AG04450 (cell line): ENCODE results near the gene NLGN4Y. TPM values are rescaled to one million over a fixed set of nuclear protein-coding genes. Genes with fewer than 3 reads are reported as not detected.

Experiments used
- CTCF ChIA-PET: fragments of 300-600, 350-600 bp; formaldehyde crosslinking; extraction: SDS; loops from one replicate; lab custom pipeline; 2022; ENCODE audit warnings: antibody characterized with exemption, inconsistent platforms; lab: Charles Lee
- POLR2A ChIA-PET: fragments of 350-600 bp; formaldehyde crosslinking; extraction: SDS; loops from one replicate; lab custom pipeline; 2021; ENCODE audit warnings: antibody characterized with exemption, inconsistent platforms; lab: Yijun Ruan, JAX
- DNase-seq: peaks from one replicate; pipeline ENCODE4 v3.0.0-alpha.2; 2011; ENCODE audit warnings: low read depth, low spot score
- H3K27ac ChIP-seq: one replicate; pipeline ENCODE4 v1.5.1; 2012; ENCODE audit warnings: low read depth, low read length, control low read depth
- H3K27me3 ChIP-seq: one replicate; pipeline ENCODE4 v1.6.0; 2012; ENCODE audit warnings: low read length; ENCODE audit not compliant: control insufficient read depth, insufficient read depth
- H3K4me3 ChIP-seq: 2 replicates; pipeline ENCODE4 v1.5.1; 2011; ENCODE audit warnings: mild to moderate bottlenecking, low read depth, low read length, control low read depth
- H3K9me3 ChIP-seq: 2 replicates; pipeline ENCODE4 v1.5.1; 2012; ENCODE audit warnings: low read length; ENCODE audit not compliant: control insufficient read depth, insufficient read depth
- polyA plus RNA-seq: library from polyadenylated mRNA; depleted of rRNA; stranded (reverse); fragments of >200 nt; gene quantifications from 2 replicates; pipeline ENCODE4 v1.2.3, GENCODE V29; 2011
- TF ChIP-seq, protein P1 (sequence below): IDR thresholded peaks from 2 replicates; pipeline ENCODE4 v1.5.1; 2011; ENCODE audit warnings: low read depth, low read length, control low read depth, inconsistent platforms

NLGN4Y gene
- polyA plus RNA-seq, 1 experiment = 28.5 TPM

DNA sequence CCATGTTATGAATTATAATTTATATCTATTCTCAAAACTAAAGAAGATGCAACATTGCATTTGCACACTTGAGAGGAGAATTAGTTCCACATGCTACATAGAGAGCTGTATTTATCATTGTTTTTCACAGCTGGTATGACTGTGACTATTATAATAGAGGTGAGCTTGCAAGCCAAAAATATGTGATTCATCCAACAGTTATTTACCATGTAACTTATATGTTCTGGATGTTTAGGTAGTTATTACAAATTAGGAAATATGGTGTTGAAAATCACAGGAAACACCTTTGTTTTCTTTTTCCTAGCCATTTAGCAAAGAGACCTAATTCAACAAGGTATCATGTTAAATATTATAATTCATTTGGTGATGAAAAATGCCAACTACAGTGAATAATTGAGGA is 183.8 kb downstream of the NLGN4Y start:
- Histone ChIP-seq H3K27me3 (no peaks in the 10 kb centered on the region), H3K4me3 (no peak overlapping the region), H3K27ac (no peak overlapping the region), H3K9me3 (no peaks in the 10 kb centered on the region)
- TF ChIP-seq, protein P1, sequence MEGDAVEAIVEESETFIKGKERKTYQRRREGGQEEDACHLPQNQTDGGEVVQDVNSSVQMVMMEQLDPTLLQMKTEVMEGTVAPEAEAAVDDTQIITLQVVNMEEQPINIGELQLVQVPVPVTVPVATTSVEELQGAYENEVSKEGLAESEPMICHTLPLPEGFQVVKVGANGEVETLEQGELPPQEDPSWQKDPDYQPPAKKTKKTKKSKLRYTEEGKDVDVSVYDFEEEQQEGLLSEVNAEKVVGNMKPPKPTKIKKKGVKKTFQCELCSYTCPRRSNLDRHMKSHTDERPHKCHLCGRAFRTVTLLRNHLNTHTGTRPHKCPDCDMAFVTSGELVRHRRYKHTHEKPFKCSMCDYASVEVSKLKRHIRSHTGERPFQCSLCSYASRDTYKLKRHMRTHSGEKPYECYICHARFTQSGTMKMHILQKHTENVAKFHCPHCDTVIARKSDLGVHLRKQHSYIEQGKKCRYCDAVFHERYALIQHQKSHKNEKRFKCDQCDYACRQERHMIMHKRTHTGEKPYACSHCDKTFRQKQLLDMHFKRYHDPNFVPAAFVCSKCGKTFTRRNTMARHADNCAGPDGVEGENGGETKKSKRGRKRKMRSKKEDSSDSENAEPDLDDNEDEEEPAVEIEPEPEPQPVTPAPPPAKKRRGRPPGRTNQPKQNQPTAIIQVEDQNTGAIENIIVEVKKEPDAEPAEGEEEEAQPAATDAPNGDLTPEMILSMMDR = no peak
- DNase-seq = no peak
- POLR2A ChIA-PET = no interaction called here
- CTCF ChIA-PET = no interaction called here

DNA sequence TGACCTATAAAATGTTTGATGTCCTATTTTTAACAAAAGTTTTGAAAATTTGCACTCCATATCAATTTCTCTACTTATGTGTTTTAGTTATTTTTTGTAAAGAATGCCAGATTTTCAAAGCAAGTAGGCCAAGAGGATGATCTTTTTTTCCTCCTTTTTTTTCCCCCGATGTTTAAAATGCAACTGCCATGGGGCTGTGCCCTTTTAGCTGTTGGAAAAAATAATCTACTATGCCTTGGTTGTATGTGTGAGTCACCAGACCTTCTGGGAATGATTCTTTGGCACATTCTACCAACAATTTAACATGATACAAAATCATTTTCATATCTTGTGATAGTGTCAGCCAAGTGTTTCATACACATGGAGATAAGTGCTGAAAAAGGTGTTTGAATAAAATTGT is 217.3 kb downstream of the NLGN4Y start:
- ChIA-PET CTCF (no interaction called here), POLR2A (no interaction called here)
- Histone ChIP-seq H3K4me3 (no peak overlapping the region), H3K27me3 (no peaks in the 10 kb centered on the region), H3K9me3 (no peaks in the 10 kb centered on the region), H3K27ac (no peak overlapping the region)
- DNase-seq = no peak
- TF ChIP-seq, protein P1 = no peak

DNA sequence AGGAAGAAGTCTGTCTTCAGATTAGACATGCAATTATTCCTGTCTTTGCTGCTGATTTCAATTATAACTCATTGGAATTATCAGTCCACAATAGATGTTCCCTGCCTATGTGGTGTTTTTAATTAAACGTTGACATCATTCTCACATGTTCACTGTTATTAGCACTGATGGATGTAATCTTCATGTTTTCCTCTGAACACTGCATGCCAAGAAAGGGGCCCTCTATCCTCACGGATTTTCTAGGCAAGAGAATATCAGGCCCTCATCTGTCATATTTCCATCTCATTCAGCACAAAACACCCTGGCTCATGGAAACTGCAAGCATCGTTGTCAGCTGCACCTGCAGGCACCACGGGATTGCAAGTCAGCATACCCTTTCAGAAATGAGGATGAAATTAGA is 224.0 kb downstream of the NLGN4Y start:
- TF ChIP-seq, protein P1 = no peak
- ChIA-PET CTCF (no interaction called here), POLR2A (no interaction called here)
- Histone ChIP-seq H3K27me3 (no peaks in the 10 kb centered on the region), H3K27ac (no peak overlapping the region), H3K9me3 (no peaks in the 10 kb centered on the region), H3K4me3 (no peak overlapping the region)
- DNase-seq = no peak

DNA sequence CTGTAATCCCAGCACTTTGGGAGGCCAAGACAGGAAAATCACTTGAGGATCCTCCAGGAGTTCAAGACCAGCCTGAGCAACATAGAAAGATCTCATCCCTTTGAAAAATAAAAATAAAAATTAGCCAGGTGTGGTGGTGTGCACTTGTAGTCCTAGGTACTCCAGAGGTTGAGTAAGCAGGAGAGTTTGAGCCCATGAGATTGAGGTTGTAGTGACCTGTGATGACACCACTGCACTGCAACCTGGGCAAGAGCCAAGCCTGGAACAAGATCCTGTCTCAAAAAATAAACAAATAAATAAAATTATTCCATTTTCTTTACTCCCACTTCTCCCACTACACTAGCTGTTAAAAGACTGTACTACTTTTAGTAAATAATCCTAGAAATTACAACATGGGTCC is 231.2 kb downstream of the NLGN4Y start:
- TF ChIP-seq, protein P1 = no peak
- POLR2A ChIA-PET = no interaction called here
- Histone ChIP-seq H3K27me3 (no peaks in the 10 kb centered on the region), H3K27ac (no peak overlapping the region), H3K9me3 (no peaks in the 10 kb centered on the region), H3K4me3 (no peak overlapping the region)
- no peak for DNase-seq
- CTCF ChIA-PET = no interaction called here

DNA sequence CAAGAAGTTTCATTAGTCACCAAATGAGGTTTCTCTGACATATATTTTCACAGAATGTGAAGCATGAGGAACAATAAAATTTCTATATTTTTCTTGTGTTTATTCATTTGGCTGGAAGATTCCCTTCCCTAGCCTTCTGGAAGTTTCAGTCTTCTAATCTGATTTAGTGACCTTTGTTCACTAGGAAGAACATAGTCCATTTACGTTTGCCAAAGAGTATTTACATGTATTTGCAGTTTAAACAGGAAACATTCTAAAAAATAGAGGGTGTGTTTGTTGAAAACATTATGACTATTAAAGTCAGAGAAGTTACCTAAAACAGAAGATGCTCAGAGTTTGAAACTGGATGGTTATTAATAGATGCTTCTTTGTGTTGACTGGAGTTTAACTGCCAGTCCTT is 238.6 kb downstream of the NLGN4Y start:
- no peak overlapping the region for H3K4me3 ChIP-seq
- no peak overlapping the region for H3K27ac ChIP-seq
- no peaks in the 10 kb centered on the region for H3K27me3 ChIP-seq
- H3K9me3 ChIP-seq = no peaks in the 10 kb centered on the region
- ChIA-PET POLR2A (no interaction called here), CTCF (no interaction called here)
- no peak for DNase-seq
- TF ChIP-seq, protein P1 = no peak
